Lung (tissue), 12 donors: Measurements from ENCODE around the gene ESPN. TPM values are rescaled to one million over a fixed set of nuclear protein-coding genes. Genes with fewer than 3 reads are reported as not detected.
"Not testable (repeated sequence)": the region's sequence is repeated elsewhere in the genome, so short reads cannot be mapped to it uniquely, and the experiment has no call there.

Source experiments
- ATAC-seq: fragments of 200-7000 bp; cut with Tn5 transposase; one replicate; pipeline ENCODE4 v1.9.1; 2020; ENCODE audit warnings: moderate number of reproducible peaks; ENCODE audit not compliant: insufficient read depth, low FRiP score
- DNase-seq, 3 donors: peaks; one replicate each; pipeline ENCODE4 v3.0.0-alpha.2; 2013 to 2017
- H3K27ac ChIP-seq, 2 donors: one replicate each; pipeline ENCODE4 v1.5.1; 2013; ENCODE audit warnings: mild to moderate bottlenecking in 2 of 2, moderate library complexity in 2 of 2, control low read depth in 1 of 2, inconsistent platforms in 1 of 2, low read depth in 1 of 2, low read length in 1 of 2
- H3K27me3 ChIP-seq, 3 donors: one replicate each; pipeline ENCODE4 v1.5.1; 2013; ENCODE audit warnings: low read length in 2 of 3; ENCODE audit not compliant: control insufficient read depth in 3 of 3, insufficient read depth in 3 of 3
- H3K36me3 ChIP-seq, 4 donors: one replicate each; pipeline ENCODE4 v1.5.1; 2013; ENCODE audit warnings: low read length in 4 of 4, mild to moderate bottlenecking in 1 of 4, moderate library complexity in 1 of 4; ENCODE audit not compliant: control insufficient read depth in 4 of 4, insufficient read depth in 4 of 4
- H3K4me1 ChIP-seq, 5 donors: one replicate each; pipeline ENCODE4 v1.5.1; 2013; ENCODE audit warnings: low read length in 5 of 5, mild to moderate bottlenecking in 2 of 5, moderate library complexity in 1 of 5; ENCODE audit not compliant: control insufficient read depth in 5 of 5, insufficient read depth in 5 of 5
- H3K4me3 ChIP-seq: one replicate; pipeline ENCODE4 v1.5.1; 2013; ENCODE audit warnings: mild to moderate bottlenecking, control low read depth, moderate library complexity
- H3K9ac ChIP-seq, 2 donors: one replicate each; pipeline ENCODE4 v1.5.1; 2013; ENCODE audit warnings: low read length in 2 of 2, control low read depth in 1 of 2; ENCODE audit not compliant: insufficient read depth in 1 of 2
- H3K9me3 ChIP-seq, 4 donors: one replicate each; pipeline ENCODE4 v1.5.1; 2013; ENCODE audit warnings: low read length in 3 of 4, mild to moderate bottlenecking in 1 of 4, moderate library complexity in 1 of 4; ENCODE audit not compliant: control insufficient read depth in 4 of 4, insufficient read depth in 3 of 4
- CTCF ChIP-seq: IDR thresholded peaks from 2 replicates; pipeline ENCODE4 v1.5.1; 2012; ENCODE audit warnings: mild to moderate bottlenecking; ENCODE audit errors: control extremely low read depth, extremely low read depth
- WGBS, 2 donors: extraction: QIAGEN DNeasy Blood & Tissue Kit; methylation state at CpG; one replicate each; pipeline ENCODE4 v1.1.7; 2013; 5-methylcytosine and 5-hydroxymethylcytosine counted together
- polyA plus RNA-seq, 2 donors: library from polyadenylated mRNA; stranded (reverse); fragments of 200-250 nt; gene quantifications; one replicate each; pipeline ENCODE4 v1.2.1, GENCODE V29; 2013
- total RNA-seq, 2 donors: library from RNA; depleted of rRNA in 1 of 2; stranded (reverse); fragments of >200 nt in 1 of 2; gene quantifications; one replicate each; pipeline ENCODE4 v1.2.1, GENCODE V29; 2014 to 2021
- donor health status: control.
- donor health status: control.
- donor health status: Bipolar disorder and iron deficiency.
- donor health status: healthy.
- donor health status: DM: yes; HTN: yes; CAD: no.

ESPN gene
- total and polyA plus RNA-seq, 4 donors, result 2.1 to 20.8 (median 7.4) TPM

GRCh38 chr1:6448749-6449631 lies 24.4 kb downstream of the ESPN start:
- H3K27ac ChIP-seq, result no peak overlapping the region
- peaks cover 0 to 35% (median 32%) of the 10 kb centered on the region in 3 donors for H3K27me3 ChIP-seq
- WGBS, 2 donors, result 3 to 10% methylated on average over 22 to 64 of the region's 66 CpGs

DNA sequence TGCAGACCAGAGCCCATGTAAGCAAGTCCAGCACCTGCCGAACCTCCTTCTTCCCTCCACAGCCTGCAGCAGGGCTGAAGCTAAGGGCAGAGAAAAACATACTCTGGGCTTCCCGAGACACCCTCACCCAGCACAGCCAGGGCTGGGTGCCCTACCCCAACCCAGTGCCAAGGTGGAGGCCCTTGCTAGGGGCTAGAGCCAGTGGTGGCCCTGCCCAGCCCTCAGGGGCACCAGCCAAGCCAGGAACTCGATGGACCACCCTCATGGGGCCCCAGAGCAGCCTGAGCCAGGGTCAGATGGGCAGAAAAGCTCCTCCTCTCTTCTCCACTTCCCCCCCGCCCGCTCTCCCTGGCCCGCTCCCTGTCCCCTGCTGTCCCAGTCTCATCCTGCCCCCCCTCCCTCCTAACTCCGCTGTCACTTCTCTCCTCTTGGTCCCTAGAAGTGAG lies 25.5 kb downstream of the ESPN start:
- Histone ChIP-seq H3K36me3 (no peaks in the 10 kb centered on the region), H3K9ac (no peak overlapping the region), H3K27me3 (peaks cover 2 to 35% (median 29%) of the 10 kb centered on the region in 3 donors), H3K27ac (no peak overlapping the region), H3K4me1 (peaks cover 0 to 16% (median 0%) of the 10 kb centered on the region in 5 donors), H3K4me3 (no peak overlapping the region), H3K9me3 (no peaks in the 10 kb centered on the region)
- 20 to 30% methylated on average over 6 to 7 of the region's 7 CpGs for WGBS, 2 donors
- TF ChIP-seq CTCF, result no peak
- ATAC-seq (no peak), DNase-seq (no peak)

More at GRCh38 chr1:6448749-6449631, 24.4 kb downstream of the ESPN start:
- Histone ChIP-seq H3K4me3 (no peak overlapping the region), H3K4me1 (peaks cover 0 to 7% (median 0%) of the 10 kb centered on the region in 5 donors), H3K36me3 (no peaks in the 10 kb centered on the region), H3K9me3 (no peaks in the 10 kb centered on the region), H3K9ac (no peak overlapping the region)
- ATAC-seq, result no peak
- DNase-seq, result peak; percentile 23 to 53 (median 50)
- no peak for TF ChIP-seq CTCF

DNA sequence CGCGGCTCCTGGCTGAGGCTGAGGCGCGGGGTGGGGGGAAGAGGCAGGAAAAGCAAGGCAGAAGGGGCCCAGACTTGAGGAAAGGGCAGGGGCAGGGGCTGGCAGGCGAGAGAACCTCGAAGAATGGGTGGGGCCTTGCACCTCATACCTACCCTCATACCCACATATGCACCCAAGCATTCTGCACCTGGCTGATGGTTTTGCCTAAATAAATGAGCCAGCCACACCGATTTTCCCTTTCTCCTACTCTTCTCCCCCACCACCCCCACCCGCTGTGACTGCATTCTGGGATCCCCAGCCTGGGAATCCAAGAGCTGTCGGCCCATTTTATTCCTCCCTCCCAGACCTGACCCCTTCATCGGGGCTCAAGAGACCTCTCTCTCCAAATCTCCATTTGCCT lies 25.9 kb downstream of the ESPN start:
- not testable (repeated sequence) for DNase-seq, ATAC-seq, H3K27ac ChIP-seq, H3K36me3 ChIP-seq, H3K9ac ChIP-seq, H3K4me3 ChIP-seq, H3K9me3 ChIP-seq
- Histone ChIP-seq H3K4me1 (peaks cover 0 to 16% (median 0%) of the 10 kb centered on the region in 5 donors), H3K27me3 (peaks cover 6 to 37% (median 30%) of the 10 kb centered on the region in 3 donors)
- WGBS, 2 donors, result 43 to 46% methylated on average over 6 to 10 of the region's 10 CpGs

- no peak overlapping the region for H3K4me3 ChIP-seq
- WGBS, 2 donors, result 71 to 83% methylated on average over 6 of the region's 6 CpGs
- ATAC-seq (no peak), DNase-seq (no peak)
- no peaks in the 10 kb centered on the region for H3K36me3 ChIP-seq
- no peak overlapping the region for H3K9ac ChIP-seq
- H3K4me1 ChIP-seq, result peaks cover 0 to 16% (median 0%) of the 10 kb centered on the region in 5 donors
- H3K27ac ChIP-seq, result no peak overlapping the region
- TF ChIP-seq CTCF, result no peak
- peaks cover 0 to 1% (median 0%) of the 10 kb centered on the region in 4 donors for H3K9me3 ChIP-seq
- H3K27me3 ChIP-seq, result peaks cover 10 to 40% (median 32%) of the 10 kb centered on the region in 3 donors
These were observed 26.4 kb downstream of the ESPN start for GRCh38 chr1:6450943-6451373.

- H3K4me3 ChIP-seq, H3K9me3 ChIP-seq, H3K9ac ChIP-seq, H3K27ac ChIP-seq, ATAC-seq, H3K36me3 ChIP-seq: not testable (repeated sequence)
- H3K27me3 ChIP-seq, result peaks cover 11 to 53% (median 39%) of the 10 kb centered on the region in 3 donors
- H3K4me1 ChIP-seq, result peaks cover 0 to 16% (median 0%) of the 10 kb centered on the region in 5 donors
- WGBS, 2 donors, result 11 to 12% methylated on average over 47 to 85 of the region's 85 CpGs
- DNase-seq, result peak; percentile 65 to 78 (median 67)
These were observed 29.6 kb downstream of the ESPN start for GRCh38 chr1:6453895-6454855.
